DMS79 (cell line): ENCODE measurements around the gene CARD16.

Experiments
- DNase-seq: peaks from one replicate; lab custom pipeline; 2025; lab: John Stamatoyannopoulos, UW

CARD16 gene

GRCh38 chr11:104992781-104993180 lies 52.4 kb downstream of the CARD16 start:
- DNase-seq: no peak

GRCh38 chr11:104991994-104992393 lies 53.1 kb downstream of the CARD16 start:
- no peak for DNase-seq
